Testis (tissue), 2 donors: ENCODE results near the gene NCL.

Experiments used
- CTCF ChIP-seq, 3 experiments: fragments of 450-650 bp in 2 of 3; fragments of 200-600 bp in 1 of 3; sonication (generic) in 1 of 3; IDR thresholded peaks; one replicate each; pipeline ENCODE4 v1.5.1; 2016 to 2019; ENCODE audit warnings: antibody characterized with exemption in 3 of 3, mild to moderate bottlenecking in 2 of 3, moderate library complexity in 1 of 3
- POLR2A ChIP-seq: fragments of 450-650 bp; IDR thresholded peaks from one replicate; pipeline ENCODE4 v1.6.1; 2017; ENCODE audit warnings: antibody characterized with exemption, mild to moderate bottlenecking, moderate library complexity

GRCh38 chr2:231461516-231461971 lies 2.7 kb downstream of the NCL start:
- TF ChIP-seq POLR2A (no peak), CTCF (IDR thresholded peaks at IDR 0.05) (no peak)
